Stimulated activated CD4-positive, alpha-beta T cell treated with anti-CD3 and anti-CD28 coated beads, Interleukin-1b, Interleukin-23, amount 100 ng/mL, for 1 hour (primary cell): ENCODE data around the gene TNFRSF1B.
"Not testable (repeated sequence)": the region's sequence is repeated elsewhere in the genome, so short reads cannot be mapped to it uniquely, and the experiment has no call there.

Experiments used
- DNase-seq, 2 donors: peaks; one replicate each; pipeline ENCODE4 v3.0.0-alpha.2; 2020; ENCODE audit warnings: low read depth in 2 of 2

Gene TNFRSF1B

GRCh38 chr1:12219800-12220199 is 53.0 kb downstream of the TNFRSF1B start:
- DNase-seq = no peak

GRCh38 chr1:12220890-12221289 is 54.1 kb downstream of the TNFRSF1B start:
- no peak for DNase-seq

GRCh38 chr1:12222700-12223099 is 55.9 kb downstream of the TNFRSF1B start:
- DNase-seq = not testable (repeated sequence)

GRCh38 chr1:12224092-12224491 is 57.3 kb downstream of the TNFRSF1B start:
- DNase-seq = not testable (repeated sequence)

GRCh38 chr1:12228979-12229378 is 62.2 kb downstream of the TNFRSF1B start:
- no peak for DNase-seq

- no peak for DNase-seq
Observed at GRCh38 chr1:12229386-12229834, 62.6 kb downstream of the TNFRSF1B start.

GRCh38 chr1:12229835-12230548 is 63.2 kb downstream of the TNFRSF1B start, which contains the start of gene VPS13D:
Gene VPS13D, plus strand, starts transcription at chr1:12230030. Its CDS starts 4,237 bp downstream, at chr1:12234267.
- DNase-seq = peak; percentile 65 to 73

DNA sequence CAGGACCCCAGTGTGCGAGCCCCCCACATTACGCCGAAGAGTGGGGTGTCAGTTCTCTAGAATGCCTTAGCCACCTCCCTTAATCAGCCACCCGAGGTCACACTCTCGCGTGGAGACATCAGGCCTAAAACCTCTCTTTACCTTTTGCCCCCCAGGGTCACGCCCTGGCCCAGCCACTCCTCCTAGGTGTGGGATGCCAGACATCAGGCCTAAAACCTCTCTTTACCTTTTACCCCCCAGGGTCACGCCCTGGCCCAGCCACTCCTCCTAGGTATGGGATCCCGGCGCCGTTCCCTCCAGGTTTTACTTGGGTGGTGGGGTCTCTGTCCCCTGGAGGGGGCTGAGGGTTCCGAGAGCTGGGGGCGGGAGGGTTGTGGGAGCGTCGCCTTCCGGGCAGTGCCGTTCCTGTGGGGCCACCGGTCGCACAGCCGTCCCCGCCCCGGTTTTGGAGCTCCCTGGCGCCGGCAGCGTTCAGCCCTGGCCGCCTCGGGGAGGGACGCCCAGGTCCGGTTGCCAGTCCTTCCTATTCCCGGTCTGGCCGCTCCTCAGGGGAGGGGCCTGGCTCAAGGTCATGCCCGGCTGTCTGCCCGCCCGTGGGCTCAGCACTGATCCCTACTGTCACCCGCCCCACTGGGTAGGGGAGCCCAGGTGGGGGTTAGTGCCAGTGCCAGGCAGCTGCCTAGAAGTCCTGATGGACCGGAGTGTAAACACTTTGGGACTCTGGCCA is 63.9 kb downstream of the TNFRSF1B start:
- no peak for DNase-seq

DNA sequence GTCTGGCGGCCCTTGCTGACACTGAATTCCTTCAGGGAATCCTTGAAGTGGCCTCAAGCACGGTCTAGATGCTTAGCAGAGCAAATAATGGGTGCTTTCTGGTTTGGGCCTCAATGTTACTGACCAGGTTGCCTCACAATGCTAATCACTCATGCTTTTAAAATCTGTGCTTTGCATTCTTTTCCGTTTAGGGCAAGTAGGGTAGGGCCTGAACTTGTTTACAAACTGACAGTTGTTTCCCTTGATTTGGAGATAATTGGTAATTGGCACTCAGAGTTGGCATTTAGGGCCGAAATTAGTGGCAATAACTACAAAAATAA is 64.4 kb downstream of the TNFRSF1B start:
- no peak for DNase-seq

- DNase-seq = no peak
Observed at GRCh38 chr1:12232221-12232620, 65.4 kb downstream of the TNFRSF1B start.

DNA sequence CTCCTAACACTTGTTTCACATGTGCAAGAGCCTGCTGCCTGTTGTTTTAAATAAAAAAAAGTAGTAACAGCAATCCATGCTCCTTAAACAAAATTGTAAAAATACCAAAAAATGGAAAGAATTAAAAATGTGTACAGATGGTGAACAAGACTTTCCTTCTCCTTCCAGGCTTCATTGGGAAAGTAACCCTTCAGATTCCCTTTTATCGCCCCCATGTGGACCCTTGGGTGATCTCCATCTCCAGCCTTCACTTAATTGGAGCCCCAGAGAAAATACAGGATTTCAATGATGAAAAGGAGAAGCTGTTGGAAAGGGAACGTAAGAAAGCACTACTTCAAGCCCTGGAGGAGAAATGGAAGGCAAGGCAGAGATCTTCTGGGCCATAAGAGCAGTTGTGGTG is 77.3 kb downstream of the TNFRSF1B start:
- DNase-seq = no peak

DNA sequence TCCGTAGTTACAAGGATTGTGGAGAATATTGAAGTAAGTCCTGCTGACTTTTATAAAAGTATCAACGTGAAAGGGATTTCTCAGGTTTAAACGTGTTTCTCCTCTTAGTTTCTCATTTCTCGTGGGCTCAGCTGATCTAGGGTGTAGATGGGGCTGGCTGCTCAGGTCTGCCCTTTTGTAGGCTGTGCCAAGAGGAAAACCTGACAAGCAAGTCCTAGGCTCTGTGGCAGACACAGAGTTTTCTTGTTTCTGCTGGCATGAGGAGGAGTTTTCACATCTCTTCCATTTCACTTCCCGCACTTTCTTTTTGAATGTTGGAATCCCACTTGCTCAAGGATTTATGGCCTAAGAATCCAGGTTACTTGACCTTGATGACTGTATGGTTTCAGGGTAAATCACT is 77.8 kb downstream of the TNFRSF1B start:
- no peak for DNase-seq

DNA sequence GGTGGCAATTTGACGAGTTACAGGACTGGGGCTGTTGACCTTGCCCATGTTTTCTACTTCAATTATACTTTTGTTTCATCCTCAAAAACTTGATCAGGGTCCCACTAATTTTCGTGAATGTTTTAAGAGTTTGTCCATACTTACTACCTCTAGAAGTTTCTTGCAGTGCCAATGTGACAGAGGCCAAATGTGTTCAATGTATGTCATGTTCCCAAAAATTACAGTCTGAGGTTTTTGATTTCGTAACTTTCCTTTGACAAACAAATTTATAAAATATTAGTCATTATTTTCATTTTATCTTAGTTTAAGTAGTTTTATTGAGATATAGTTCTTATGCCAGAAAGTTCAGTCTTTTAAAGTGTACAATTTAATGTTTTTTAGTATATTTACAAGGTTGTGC is 78.3 kb downstream of the TNFRSF1B start:
- DNase-seq = no peak

DNA sequence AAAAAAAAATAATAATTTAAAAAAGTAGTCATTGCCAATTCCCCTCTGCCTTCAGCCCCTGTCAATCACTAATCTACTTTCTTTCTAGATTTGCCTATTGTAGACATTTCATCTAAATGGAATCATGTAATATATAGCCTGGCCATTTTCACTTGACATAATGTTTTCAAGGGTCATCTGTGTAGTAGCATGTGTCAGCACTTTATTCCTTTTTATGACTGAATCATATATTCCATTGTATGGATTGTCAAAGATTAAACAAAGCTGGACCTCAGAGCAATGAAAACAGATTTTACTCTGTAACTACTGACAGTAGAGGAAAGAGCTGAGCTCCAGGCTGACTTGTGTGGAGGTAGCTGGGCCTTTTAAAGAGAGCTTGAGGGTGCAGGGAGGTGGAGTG is 78.9 kb downstream of the TNFRSF1B start:
- no peak for DNase-seq

DNA sequence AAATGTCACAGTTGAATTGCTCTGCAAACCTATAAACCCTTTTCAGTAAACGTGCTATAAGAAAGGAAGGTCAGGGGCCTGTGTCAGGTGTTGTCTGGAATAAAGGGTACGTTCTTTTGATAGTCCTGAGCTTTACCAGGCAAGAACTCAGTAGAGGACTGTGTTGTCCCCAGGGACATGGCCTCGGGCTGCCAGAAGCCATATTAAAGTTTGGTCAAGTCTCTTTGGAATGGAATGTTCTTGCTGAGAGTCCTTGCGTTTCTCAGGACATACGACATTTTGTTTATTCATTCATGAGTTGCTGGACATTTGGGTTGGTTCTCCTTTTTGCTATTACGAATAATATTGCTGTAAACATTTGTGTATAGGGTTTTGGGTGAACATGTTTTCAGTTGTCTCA is 79.8 kb downstream of the TNFRSF1B start:
- DNase-seq = no peak

DNA sequence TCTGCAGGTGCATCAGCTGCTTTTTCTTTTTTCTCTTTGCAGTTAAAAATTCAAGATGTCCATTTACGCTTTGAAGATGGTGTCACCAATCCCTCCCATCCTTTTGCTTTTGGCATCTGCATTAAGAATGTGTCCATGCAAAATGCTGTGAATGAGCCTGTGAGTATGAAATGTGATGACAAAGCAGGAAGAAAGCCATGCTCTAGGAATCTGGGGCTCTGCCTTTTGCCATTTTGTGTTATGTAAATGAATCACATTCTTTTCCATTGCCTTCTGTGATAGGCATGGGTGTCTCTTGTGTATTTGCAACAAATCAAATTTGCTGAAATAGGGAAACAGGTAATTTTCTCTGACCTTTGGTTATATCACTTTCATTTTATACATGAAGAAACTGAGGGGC is 82.4 kb downstream of the TNFRSF1B start:
- no peak for DNase-seq

GRCh38 chr1:12249748-12250147 is 83.0 kb downstream of the TNFRSF1B start:
- no peak for DNase-seq

DNA sequence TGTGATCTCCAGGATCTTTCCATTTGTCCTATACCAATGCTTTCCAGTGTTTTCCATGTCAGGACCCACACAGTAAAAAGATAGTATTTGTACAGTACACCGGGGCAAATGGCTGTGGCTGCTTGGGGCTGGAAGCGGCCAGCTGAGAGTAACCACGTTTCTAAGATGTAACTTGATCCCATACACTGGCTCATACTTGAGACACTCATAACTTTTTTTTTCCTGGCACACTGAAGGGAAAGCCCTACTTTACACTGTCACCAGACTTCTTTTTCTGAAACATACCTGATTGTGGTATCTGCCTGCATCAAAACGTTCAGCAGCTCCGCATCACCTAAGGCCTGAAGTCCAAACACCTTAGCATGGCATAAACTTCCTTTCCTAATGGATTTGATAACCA is 84.7 kb downstream of the TNFRSF1B start:
- DNase-seq = no peak

DNA sequence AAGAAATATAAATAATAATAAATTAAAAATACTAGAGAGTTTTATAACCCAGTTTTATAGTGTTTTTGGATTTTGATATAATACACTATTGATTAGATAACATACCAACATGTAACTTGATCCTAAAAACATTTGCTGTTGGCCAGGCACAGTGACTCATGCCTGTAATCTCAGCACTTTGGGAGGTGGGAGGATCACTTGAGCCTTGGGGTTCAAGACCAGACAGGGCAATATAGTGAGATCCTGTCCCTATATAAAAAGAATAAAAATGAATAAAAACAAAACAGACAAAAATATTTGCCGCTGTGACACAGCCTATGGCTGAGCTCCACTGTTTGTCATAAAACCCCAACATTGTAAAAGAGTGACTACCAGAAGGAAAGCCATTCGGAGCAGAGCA is 89.1 kb downstream of the TNFRSF1B start:
- no peak for DNase-seq

DNA sequence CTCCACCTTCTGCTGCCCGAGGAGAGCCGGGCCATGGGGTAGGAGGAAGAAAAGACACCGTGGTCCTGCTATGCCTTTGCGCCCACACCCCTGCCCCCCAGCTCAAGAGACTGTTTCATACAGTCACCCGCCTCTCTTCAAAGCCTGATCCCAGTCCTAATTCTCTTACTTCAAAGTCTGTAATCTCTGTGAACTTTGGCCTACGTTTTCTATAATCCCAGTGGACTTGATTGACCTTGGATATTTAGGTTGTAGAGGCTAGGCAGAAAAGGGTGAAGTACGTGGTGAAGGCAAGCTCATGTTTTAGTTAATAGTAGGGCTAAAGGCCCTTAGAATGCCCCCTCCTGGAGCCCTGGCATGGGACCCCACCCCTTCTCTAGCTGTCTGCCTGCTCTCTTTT is 91.5 kb downstream of the TNFRSF1B start:
- no peak for DNase-seq
